NCI-H345 treated with DMSO at 0.1 percent for 48 hours (cell line): ENCODE results near the gene MIA.
"Not testable (repeated sequence)": the region's sequence is repeated elsewhere in the genome, so short reads cannot be mapped to it uniquely, and the experiment has no call there.

Source experiments
- DNase-seq: peaks from one replicate; lab custom pipeline; 2025; ENCODE audit not compliant: unreplicated experiment; lab: John Stamatoyannopoulos, UW

The MIA gene

GRCh38 chr19:40750058-40750873 lies 25.1 kb upstream of the MIA start, which contains the start of gene ACTMAP:
TSS of gene ACTMAP (minus strand) at chr19:40750477. CDS start at chr19:40749803, 674 bp downstream.
- DNase-seq = peak; percentile 100

GRCh38 chr19:40750874-40751537 lies 24.3 kb upstream of the MIA start, which contains the start of gene SNRPA:
TSS of gene SNRPA (plus strand) at chr19:40751203. CDS start at chr19:40751409, 206 bp downstream.
- peak; percentile 100 for DNase-seq

- no peak for DNase-seq
Observed at GRCh38 chr19:40752257-40752781, 23.0 kb upstream of the MIA start.

- DNase-seq = no peak
Observed at GRCh38 chr19:40754611-40755247, 20.6 kb upstream of the MIA start.

- DNase-seq = no peak
Observed at GRCh38 chr19:40755248-40755624, 20.1 kb upstream of the MIA start.

- no peak for DNase-seq
Observed at GRCh38 chr19:40755791-40756190, 19.5 kb upstream of the MIA start.

- no peak for DNase-seq
Observed at GRCh38 chr19:40756502-40757110, 18.7 kb upstream of the MIA start.

- no peak for DNase-seq
Observed at GRCh38 chr19:40758491-40758890, 16.8 kb upstream of the MIA start.

- DNase-seq = no peak
Observed at GRCh38 chr19:40759352-40759751, 16.0 kb upstream of the MIA start.

- no peak for DNase-seq
Observed at GRCh38 chr19:40762754-40763470, 12.4 kb upstream of the MIA start.

GRCh38 chr19:40763526-40763925 lies 11.8 kb upstream of the MIA start:
- DNase-seq = no peak

- no peak for DNase-seq
Observed at GRCh38 chr19:40763963-40764362, 11.4 kb upstream of the MIA start.

GRCh38 chr19:40766385-40766784 lies 8.9 kb upstream of the MIA start:
- DNase-seq = not testable (repeated sequence)

GRCh38 chr19:40768869-40769268 lies 6.5 kb upstream of the MIA start:
- no peak for DNase-seq

- DNase-seq = not testable (repeated sequence)
Observed at GRCh38 chr19:40771101-40771862, 4.0 kb upstream of the MIA start.

- no peak for DNase-seq
Observed at GRCh38 chr19:40775632-40776022, 306 bp downstream of the MIA start.

- no peak for DNase-seq
Observed at GRCh38 chr19:40776364-40776763, 1.0 kb downstream of the MIA start.

GRCh38 chr19:40776932-40777644 lies 1.8 kb downstream of the MIA start:
- peak; percentile 99 for DNase-seq

- DNase-seq = no peak
Observed at GRCh38 chr19:40777645-40777936, 2.3 kb downstream of the MIA start.
